ENCODE measurements around the gene PTPRG. TPM values are rescaled to one million over a fixed set of nuclear protein-coding genes. Genes with fewer than 3 reads are reported as not detected.
A peak's percentile ranks its signal among the peaks of the same experiment; 100 is the strongest.

Gene PTPRG
- total and polyA plus RNA-seq, 2 experiments from 2014 or later: 15.2 to 45.7 TPM

DNA sequence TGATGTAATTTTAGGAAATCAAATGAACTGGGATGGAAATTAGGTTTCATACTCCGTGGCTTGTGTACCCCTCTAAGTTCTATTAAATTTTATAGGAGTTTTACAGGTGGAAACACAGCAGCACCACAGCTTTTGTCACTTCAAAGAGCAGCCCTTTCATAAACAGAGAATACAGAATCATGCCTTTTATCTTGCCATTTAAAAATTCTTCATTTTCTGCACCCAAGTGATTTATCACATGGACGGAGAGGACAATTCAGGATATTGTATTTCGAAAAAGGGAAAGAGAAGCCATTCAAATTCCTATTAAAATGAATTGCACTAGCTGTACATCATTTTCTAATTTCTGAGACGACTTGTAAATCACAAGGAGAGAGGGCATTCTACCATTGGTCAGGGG, 245.4 kb downstream of the PTPRG start:
- Histone ChIP-seq H3K9me3 (ENCODE audit: low read depth) (no peaks in the 10 kb centered on the region), H3K27me3 (no peaks in the 10 kb centered on the region), H3K4me3 (no peak overlapping the region), H3K27ac (peak overlapping the region; percentile 86), H3K36me3 (no peaks in the 10 kb centered on the region), H3K4me1 (ENCODE audit: low read depth) (peaks cover 66% of the 10 kb centered on the region)
- DNase-seq (ENCODE audit: low read depth in 1 of 2, low spot score in 1 of 2): no peak
- TF ChIP-seq, protein P1, sequence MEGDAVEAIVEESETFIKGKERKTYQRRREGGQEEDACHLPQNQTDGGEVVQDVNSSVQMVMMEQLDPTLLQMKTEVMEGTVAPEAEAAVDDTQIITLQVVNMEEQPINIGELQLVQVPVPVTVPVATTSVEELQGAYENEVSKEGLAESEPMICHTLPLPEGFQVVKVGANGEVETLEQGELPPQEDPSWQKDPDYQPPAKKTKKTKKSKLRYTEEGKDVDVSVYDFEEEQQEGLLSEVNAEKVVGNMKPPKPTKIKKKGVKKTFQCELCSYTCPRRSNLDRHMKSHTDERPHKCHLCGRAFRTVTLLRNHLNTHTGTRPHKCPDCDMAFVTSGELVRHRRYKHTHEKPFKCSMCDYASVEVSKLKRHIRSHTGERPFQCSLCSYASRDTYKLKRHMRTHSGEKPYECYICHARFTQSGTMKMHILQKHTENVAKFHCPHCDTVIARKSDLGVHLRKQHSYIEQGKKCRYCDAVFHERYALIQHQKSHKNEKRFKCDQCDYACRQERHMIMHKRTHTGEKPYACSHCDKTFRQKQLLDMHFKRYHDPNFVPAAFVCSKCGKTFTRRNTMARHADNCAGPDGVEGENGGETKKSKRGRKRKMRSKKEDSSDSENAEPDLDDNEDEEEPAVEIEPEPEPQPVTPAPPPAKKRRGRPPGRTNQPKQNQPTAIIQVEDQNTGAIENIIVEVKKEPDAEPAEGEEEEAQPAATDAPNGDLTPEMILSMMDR (IDR thresholded peaks at IDR 0.05; ENCODE audit: low read depth, low read length): no peak

DNA sequence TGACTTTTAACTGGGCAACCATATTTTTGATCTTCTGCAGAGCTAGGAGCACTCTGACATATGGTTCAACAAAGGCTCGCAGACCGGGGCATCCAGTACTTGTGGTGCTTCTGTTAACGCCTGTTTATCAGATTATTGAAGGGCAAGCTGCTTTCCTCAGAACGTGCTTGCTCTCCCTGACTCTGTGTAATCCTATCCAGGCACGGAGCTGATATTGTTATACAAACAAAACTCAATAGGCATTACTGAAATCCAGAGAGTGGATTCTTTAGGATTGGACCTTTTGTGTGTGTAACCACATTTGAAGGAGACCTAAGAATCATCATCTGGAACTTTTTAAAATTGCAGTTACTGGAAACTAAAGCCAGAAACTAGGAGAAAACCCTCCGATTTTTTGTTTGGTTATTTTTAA, 246.5 kb downstream of the PTPRG start:
- no peaks in the 10 kb centered on the region for H3K27me3 ChIP-seq
- peak; percentile 71 to 85 for DNase-seq (ENCODE audit: low read depth in 1 of 2, low spot score in 1 of 2)
- TF ChIP-seq, protein P1 (IDR thresholded peaks at IDR 0.05; ENCODE audit: low read depth, low read length): no peak
- no peak overlapping the region for H3K4me3 ChIP-seq
- H3K27ac ChIP-seq: peak overlapping the region; percentile 86
- peaks cover 74% of the 10 kb centered on the region for H3K4me1 ChIP-seq (ENCODE audit: low read depth)
- no peaks in the 10 kb centered on the region for H3K36me3 ChIP-seq
- no peaks in the 10 kb centered on the region for H3K9me3 ChIP-seq (ENCODE audit: low read depth)

DNA sequence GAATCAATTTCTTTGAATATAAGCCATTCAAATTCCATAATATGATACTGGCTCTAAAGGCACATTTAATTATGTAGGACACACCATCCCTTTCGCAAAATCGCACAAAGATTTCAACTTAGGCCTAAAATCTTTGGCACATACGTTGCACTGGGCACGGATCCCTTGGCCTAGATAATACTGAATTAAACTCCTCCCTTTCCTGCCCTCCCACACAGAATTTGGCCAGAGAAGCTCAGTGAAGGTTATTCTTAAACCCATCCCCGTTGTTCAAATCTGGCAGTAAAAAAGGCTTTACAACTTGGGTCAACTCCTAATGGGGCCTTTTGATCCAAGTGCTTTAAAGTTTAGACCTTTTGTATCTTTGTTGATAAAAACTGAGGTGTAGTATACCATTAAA, 247.2 kb downstream of the PTPRG start:
- no peak overlapping the region for H3K4me3 ChIP-seq
- peaks cover 74% of the 10 kb centered on the region for H3K4me1 ChIP-seq (ENCODE audit: low read depth)
- H3K27ac ChIP-seq: peak overlapping the region; percentile 86
- H3K9me3 ChIP-seq (ENCODE audit: low read depth): no peaks in the 10 kb centered on the region
- TF ChIP-seq, protein P1 (IDR thresholded peaks at IDR 0.05; ENCODE audit: low read depth, low read length): no peak
- DNase-seq (ENCODE audit: low read depth in 1 of 2, low spot score in 1 of 2): peak in 1 of 2 donors; percentile 95
- H3K36me3 ChIP-seq: no peaks in the 10 kb centered on the region
- no peaks in the 10 kb centered on the region for H3K27me3 ChIP-seq

DNA sequence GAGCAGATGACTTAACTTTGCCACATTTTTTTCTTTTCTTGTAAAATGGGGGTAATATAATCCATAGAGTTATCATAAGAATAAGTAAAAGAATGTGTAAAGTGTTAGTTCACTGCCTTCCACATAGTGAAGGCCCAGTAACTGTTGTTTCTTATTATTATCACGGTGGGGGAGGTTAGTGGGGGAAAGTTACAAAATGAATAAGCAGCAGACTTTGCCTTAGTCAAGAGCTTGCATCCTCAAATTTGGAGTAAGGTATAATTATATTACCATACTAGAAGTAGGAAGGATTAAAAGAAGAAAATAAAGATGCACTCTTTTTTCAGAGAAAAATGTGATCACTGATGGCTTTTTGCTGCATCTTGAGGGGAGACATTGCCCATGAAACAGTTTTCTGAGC, 247.6 kb downstream of the PTPRG start:
- peak in 1 of 2 donors; percentile 19 for DNase-seq (ENCODE audit: low read depth in 1 of 2, low spot score in 1 of 2)
- Histone ChIP-seq H3K4me3 (no peak overlapping the region), H3K27me3 (no peaks in the 10 kb centered on the region), H3K9me3 (ENCODE audit: low read depth) (no peaks in the 10 kb centered on the region), H3K4me1 (ENCODE audit: low read depth) (peaks cover 74% of the 10 kb centered on the region), H3K36me3 (no peaks in the 10 kb centered on the region), H3K27ac (peak overlapping the region; percentile 86)
- TF ChIP-seq, protein P1 (IDR thresholded peaks at IDR 0.05; ENCODE audit: low read depth, low read length): no peak

DNA sequence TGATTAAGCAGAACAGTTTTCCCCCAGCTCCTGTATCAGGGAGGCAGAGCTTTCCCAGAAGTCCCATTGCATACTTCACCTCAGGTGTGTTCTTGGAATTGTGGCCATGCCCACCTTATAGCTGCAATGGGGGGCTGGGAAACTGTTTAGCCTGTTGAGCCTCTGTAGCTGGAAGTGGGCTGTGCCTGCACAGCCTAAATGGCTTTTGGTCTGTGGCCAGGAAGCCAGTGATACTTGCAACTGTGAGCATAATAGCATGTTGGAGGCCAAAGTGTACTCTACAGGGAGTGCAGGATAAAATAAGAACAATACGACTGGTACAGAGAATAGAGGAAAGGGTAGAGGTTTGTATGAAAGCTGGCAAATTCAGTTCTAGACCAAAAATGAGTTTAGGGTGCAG, 248.5 kb downstream of the PTPRG start:
- Histone ChIP-seq H3K4me3 (no peak overlapping the region), H3K27me3 (no peaks in the 10 kb centered on the region), H3K36me3 (no peaks in the 10 kb centered on the region), H3K27ac (no peak overlapping the region), H3K4me1 (ENCODE audit: low read depth) (peaks cover 70% of the 10 kb centered on the region), H3K9me3 (ENCODE audit: low read depth) (no peaks in the 10 kb centered on the region)
- TF ChIP-seq, protein P1 (IDR thresholded peaks at IDR 0.05; ENCODE audit: low read depth, low read length): no peak
- peak; percentile 34 to 59 for DNase-seq (ENCODE audit: low read depth in 1 of 2, low spot score in 1 of 2)
